Panc1 (cell line): ENCODE measurements around the gene CACNG1. TPM values are rescaled to one million over a fixed set of nuclear protein-coding genes. Genes with fewer than 3 reads are reported as not detected.

Experiments used
- ATAC-seq: fragments of 200-7000 bp; cut with Tn5 transposase; 2 replicates; pipeline ENCODE4 v1.9.1; 2020; ENCODE audit warnings: mild to moderate bottlenecking, moderate library complexity
- BruUV-seq: library from RNA; stranded (reverse); fragments of 400-500 nt; replicated peaks from 2 replicates; lab custom pipeline; 2021; lab: Mats Ljungman, UMichigan
- CTCF ChIA-PET: fragments of 300-600 bp; sonication (Branson Sonifier 250); formaldehyde crosslinking; loops from one replicate; lab custom pipeline; 2022; ENCODE audit warnings: antibody characterized with exemption; lab: Charles Lee
- POLR2A ChIA-PET: fragments of 300-600 bp; sonication (Branson Sonifier 250); formaldehyde crosslinking; loops from one replicate; lab custom pipeline; 2022; ENCODE audit warnings: antibody characterized with exemption; lab: Charles Lee
- DNase-seq: peaks from one replicate; pipeline ENCODE4 v3.0.0-alpha.2; 2010; ENCODE audit warnings: low read depth, low spot score
- H3K27ac ChIP-seq: 2 replicates; pipeline ENCODE4 v1.5.1; 2011; ENCODE audit warnings: mild to moderate bottlenecking, low read length, inconsistent platforms
- H3K27me3 ChIP-seq: fragments of 200-500 bp; sonication (Bioruptor generic); 2 replicates; pipeline ENCODE4 v1.6.0; 2014; ENCODE audit warnings: low read length, inconsistent platforms; ENCODE audit not compliant: control insufficient read depth, insufficient read depth
- H3K36me3 ChIP-seq: fragments of 200-500 bp; sonication (Bioruptor generic); 2 replicates; pipeline ENCODE4 v1.5.1; 2014; ENCODE audit warnings: inconsistent platforms, mild to moderate bottlenecking, low read length, moderate library complexity; ENCODE audit not compliant: control insufficient read depth, insufficient read depth
- H3K4me1 ChIP-seq: 2 replicates; pipeline ENCODE4 v1.5.1; 2011; ENCODE audit warnings: inconsistent platforms, mild to moderate bottlenecking, low read length, moderate library complexity; ENCODE audit not compliant: control insufficient read depth, insufficient read depth
- H3K4me3 ChIP-seq, 2 experiments: 2 replicates each; pipeline ENCODE4 v1.5.1; 2011 to 2012; ENCODE audit warnings: low read depth in 2 of 2, low read length in 2 of 2, mild to moderate bottlenecking in 2 of 2, inconsistent platforms in 1 of 2, moderate library complexity in 1 of 2
- H3K9me3 ChIP-seq: fragments of 200-500 bp; sonication (Bioruptor generic); 2 replicates; pipeline ENCODE4 v1.5.1; 2014; ENCODE audit warnings: low read depth, mild to moderate bottlenecking, inconsistent platforms, low read length, moderate library complexity; ENCODE audit not compliant: control insufficient read depth, insufficient read depth
- POLR2AphosphoS5 ChIP-seq: IDR thresholded peaks from 2 replicates; pipeline ENCODE4 v1.6.1; 2012; ENCODE audit warnings: mild to moderate bottlenecking, low read depth, low read length, moderate library complexity
- SIN3A ChIP-seq: IDR thresholded peaks from 2 replicates; pipeline ENCODE4 v1.6.1; 2012; ENCODE audit warnings: low read depth, mild to moderate bottlenecking, low read length, moderate library complexity, borderline replicate concordance; ENCODE audit not compliant: insufficient read depth
- TCF7L2 ChIP-seq: IDR thresholded peaks from 2 replicates; pipeline ENCODE4 v1.6.1; 2011; ENCODE audit warnings: mild to moderate bottlenecking, low read depth, low read length, inconsistent platforms
- in situ Hi-C: cut with HindIII; loops from 2 replicates; pipeline ENCODE4 v1.10.0; 2016; ENCODE audit warnings: low sequenced_read_pairs, low pct_unique_long_range_greater_than_20kb
- intact Hi-C: fragments of 100-400 bp; cut with micrococcal nuclease; formaldehyde crosslinking; loops from one replicate; pipeline ENCODE4 v1.10.0; 2022; ENCODE audit not compliant: unreplicated experiment
- total RNA-seq: library from RNA; stranded (reverse); gene quantifications from one replicate; pipeline ENCODE4 v1.2.1, GENCODE V29; 2021; ENCODE audit not compliant: unreplicated experiment
- TF ChIP-seq, protein P1 (sequence below): fragments of 450-650 bp; IDR thresholded peaks from 2 replicates; pipeline ENCODE4 v1.5.1; 2017; ENCODE audit warnings: mild to moderate bottlenecking
- TF ChIP-seq, protein P2 (sequence below), 2 experiments: IDR thresholded peaks; 2 replicates each; pipeline ENCODE4 v1.6.1; 2011 to 2012; ENCODE audit warnings: low read depth in 2 of 2, control low read depth in 1 of 2, low read length in 1 of 2, mild to moderate bottlenecking in 1 of 2, moderate library complexity in 1 of 2; ENCODE audit not compliant: insufficient read depth in 1 of 2

The CACNG1 gene
- total RNA-seq, 1 experiment from 2014 or later = 0.13 TPM

DNA sequence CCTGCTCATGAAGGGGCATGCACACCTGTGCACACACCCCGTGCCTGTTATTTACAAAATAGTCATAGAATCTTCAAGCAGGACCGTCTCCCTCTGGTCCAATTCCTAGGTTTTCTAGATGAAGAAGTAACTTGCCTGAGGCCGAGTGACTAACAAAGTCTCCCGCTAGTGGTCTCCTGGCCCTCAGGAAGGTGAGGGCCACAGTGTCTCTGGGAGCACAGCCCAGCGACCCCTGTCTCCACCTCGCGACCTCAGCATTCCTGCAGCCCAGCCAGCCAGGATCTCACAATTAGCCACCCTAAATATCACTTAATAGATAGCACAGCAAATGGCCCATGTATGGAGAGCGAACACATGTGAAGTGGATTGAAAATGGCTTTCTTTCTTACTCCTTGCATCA is 30.5 kb upstream of the CACNG1 start:
- no peaks in the 10 kb centered on the region for H3K27me3 ChIP-seq
- no peaks in the 10 kb centered on the region for H3K36me3 ChIP-seq
- H3K27ac ChIP-seq = no peak overlapping the region
- no peak overlapping the region for H3K4me3 ChIP-seq
- DNase-seq = no peak
- intact Hi-C loops = no loop called here
- no peak for ATAC-seq
- TF ChIP-seq TCF7L2 (no peak), SIN3A (no peak), POLR2AphosphoS5 (no peak)
- TF ChIP-seq, protein P1, sequence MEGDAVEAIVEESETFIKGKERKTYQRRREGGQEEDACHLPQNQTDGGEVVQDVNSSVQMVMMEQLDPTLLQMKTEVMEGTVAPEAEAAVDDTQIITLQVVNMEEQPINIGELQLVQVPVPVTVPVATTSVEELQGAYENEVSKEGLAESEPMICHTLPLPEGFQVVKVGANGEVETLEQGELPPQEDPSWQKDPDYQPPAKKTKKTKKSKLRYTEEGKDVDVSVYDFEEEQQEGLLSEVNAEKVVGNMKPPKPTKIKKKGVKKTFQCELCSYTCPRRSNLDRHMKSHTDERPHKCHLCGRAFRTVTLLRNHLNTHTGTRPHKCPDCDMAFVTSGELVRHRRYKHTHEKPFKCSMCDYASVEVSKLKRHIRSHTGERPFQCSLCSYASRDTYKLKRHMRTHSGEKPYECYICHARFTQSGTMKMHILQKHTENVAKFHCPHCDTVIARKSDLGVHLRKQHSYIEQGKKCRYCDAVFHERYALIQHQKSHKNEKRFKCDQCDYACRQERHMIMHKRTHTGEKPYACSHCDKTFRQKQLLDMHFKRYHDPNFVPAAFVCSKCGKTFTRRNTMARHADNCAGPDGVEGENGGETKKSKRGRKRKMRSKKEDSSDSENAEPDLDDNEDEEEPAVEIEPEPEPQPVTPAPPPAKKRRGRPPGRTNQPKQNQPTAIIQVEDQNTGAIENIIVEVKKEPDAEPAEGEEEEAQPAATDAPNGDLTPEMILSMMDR = no peak
- TF ChIP-seq, protein P2, sequence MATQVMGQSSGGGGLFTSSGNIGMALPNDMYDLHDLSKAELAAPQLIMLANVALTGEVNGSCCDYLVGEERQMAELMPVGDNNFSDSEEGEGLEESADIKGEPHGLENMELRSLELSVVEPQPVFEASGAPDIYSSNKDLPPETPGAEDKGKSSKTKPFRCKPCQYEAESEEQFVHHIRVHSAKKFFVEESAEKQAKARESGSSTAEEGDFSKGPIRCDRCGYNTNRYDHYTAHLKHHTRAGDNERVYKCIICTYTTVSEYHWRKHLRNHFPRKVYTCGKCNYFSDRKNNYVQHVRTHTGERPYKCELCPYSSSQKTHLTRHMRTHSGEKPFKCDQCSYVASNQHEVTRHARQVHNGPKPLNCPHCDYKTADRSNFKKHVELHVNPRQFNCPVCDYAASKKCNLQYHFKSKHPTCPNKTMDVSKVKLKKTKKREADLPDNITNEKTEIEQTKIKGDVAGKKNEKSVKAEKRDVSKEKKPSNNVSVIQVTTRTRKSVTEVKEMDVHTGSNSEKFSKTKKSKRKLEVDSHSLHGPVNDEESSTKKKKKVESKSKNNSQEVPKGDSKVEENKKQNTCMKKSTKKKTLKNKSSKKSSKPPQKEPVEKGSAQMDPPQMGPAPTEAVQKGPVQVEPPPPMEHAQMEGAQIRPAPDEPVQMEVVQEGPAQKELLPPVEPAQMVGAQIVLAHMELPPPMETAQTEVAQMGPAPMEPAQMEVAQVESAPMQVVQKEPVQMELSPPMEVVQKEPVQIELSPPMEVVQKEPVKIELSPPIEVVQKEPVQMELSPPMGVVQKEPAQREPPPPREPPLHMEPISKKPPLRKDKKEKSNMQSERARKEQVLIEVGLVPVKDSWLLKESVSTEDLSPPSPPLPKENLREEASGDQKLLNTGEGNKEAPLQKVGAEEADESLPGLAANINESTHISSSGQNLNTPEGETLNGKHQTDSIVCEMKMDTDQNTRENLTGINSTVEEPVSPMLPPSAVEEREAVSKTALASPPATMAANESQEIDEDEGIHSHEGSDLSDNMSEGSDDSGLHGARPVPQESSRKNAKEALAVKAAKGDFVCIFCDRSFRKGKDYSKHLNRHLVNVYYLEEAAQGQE (IDR thresholded peaks at IDR 0.05; ENCODE audit: insufficient read depth in 1 of 2, low read depth in 2 of 2, low read length in 1 of 2) = no peak
- no peaks in the 10 kb centered on the region for H3K9me3 ChIP-seq
- POLR2A ChIA-PET = no interaction called here
- BruUV-seq = no TSS peak
- CTCF ChIA-PET = no interaction called here
- in situ Hi-C loops = no loop called here
- H3K4me1 ChIP-seq = no peaks in the 10 kb centered on the region

DNA sequence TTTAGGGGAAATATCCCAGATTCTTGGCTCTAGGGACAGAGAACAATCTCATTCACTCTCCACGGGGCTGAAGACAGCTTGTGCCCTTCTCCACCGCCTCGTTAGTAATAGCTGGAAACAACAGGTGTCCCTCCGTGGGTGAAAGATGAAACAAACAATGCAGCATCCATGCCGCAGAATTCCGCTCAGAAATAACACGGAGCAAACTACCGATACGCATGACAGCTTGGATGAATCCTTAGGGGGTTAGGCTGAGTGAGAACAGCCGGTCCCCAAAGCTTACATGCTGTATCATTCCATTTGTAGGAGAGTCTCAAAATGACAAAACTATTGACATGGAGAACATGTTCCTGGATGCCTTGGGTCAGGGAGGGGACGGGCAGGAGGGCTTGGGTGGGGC is 29.4 kb upstream of the CACNG1 start:
- no peak overlapping the region for H3K4me3 ChIP-seq
- ChIA-PET CTCF (no interaction called here), POLR2A (no interaction called here)
- intact Hi-C loops (no loop called here), in situ Hi-C loops (no loop called here)
- DNase-seq = no peak
- no peak for ATAC-seq
- no peaks in the 10 kb centered on the region for H3K4me1 ChIP-seq
- H3K36me3 ChIP-seq = no peaks in the 10 kb centered on the region
- H3K27me3 ChIP-seq = no peaks in the 10 kb centered on the region
- BruUV-seq = no TSS peak
- H3K27ac ChIP-seq = no peak overlapping the region
- TF ChIP-seq, protein P2 (IDR thresholded peaks at IDR 0.05; ENCODE audit: insufficient read depth in 1 of 2, low read depth in 2 of 2, low read length in 1 of 2) = no peak
- TF ChIP-seq POLR2AphosphoS5 = no peak
- TF ChIP-seq SIN3A = no peak
- TF ChIP-seq, protein P1 = no peak
- no peak for TF ChIP-seq TCF7L2
- no peaks in the 10 kb centered on the region for H3K9me3 ChIP-seq
